Parathyroid adenoma (tissue), 2 donors: ENCODE measurements around the gene ANKRD18B.
"Not testable (repeated sequence)": the region's sequence is repeated elsewhere in the genome, so short reads cannot be mapped to it uniquely, and the experiment has no call there.

Source experiments
- H2AFZ ChIP-seq: fragments of 300-600 bp; sonication (generic); one replicate; pipeline ENCODE4 v1.7.0; 2017; ENCODE audit warnings: antibody characterized with exemption, mild to moderate bottlenecking
- H3K27ac ChIP-seq: fragments of 300-600 bp; sonication (generic); one replicate; pipeline ENCODE4 v1.7.0; 2017
- H3K27me3 ChIP-seq: fragments of 300-600 bp; sonication (generic); one replicate; pipeline ENCODE4 v1.7.0; 2017; ENCODE audit warnings: low read length; ENCODE audit not compliant: control insufficient read depth, insufficient read depth
- H3K36me3 ChIP-seq: fragments of 300-600 bp; sonication (generic); one replicate; pipeline ENCODE4 v1.7.0; 2017; ENCODE audit warnings: low read length; ENCODE audit not compliant: control insufficient read depth, insufficient read depth
- H3K4me1 ChIP-seq: fragments of 300-600 bp; sonication (generic); one replicate; pipeline ENCODE4 v1.7.0; 2017; ENCODE audit warnings: control low read depth
- H3K4me2 ChIP-seq: fragments of 300-600 bp; sonication (generic); one replicate; pipeline ENCODE4 v1.7.0; 2017; ENCODE audit warnings: low read length
- H3K4me3 ChIP-seq: fragments of 300-600 bp; sonication (generic); one replicate; pipeline ENCODE4 v1.7.0; 2017; ENCODE audit warnings: low read depth, low read length
- H3K79me2 ChIP-seq: fragments of 300-600 bp; sonication (generic); one replicate; pipeline ENCODE4 v1.7.0; 2017; ENCODE audit warnings: control low read depth
- H3K9ac ChIP-seq: fragments of 300-600 bp; sonication (generic); one replicate; pipeline ENCODE4 v1.7.0; 2017; ENCODE audit warnings: mild to moderate bottlenecking
- H3K9me3 ChIP-seq: fragments of 300-600 bp; sonication (generic); one replicate; pipeline ENCODE4 v1.7.0; 2017; ENCODE audit warnings: low read length; ENCODE audit not compliant: control insufficient read depth
- TF ChIP-seq, protein P1 (sequence below): fragments of 300-600 bp; sonication (generic); IDR thresholded peaks from one replicate; pipeline ENCODE4 v1.7.0; 2017; ENCODE audit warnings: antibody characterized with exemption, mild to moderate bottlenecking
- donor health status: primary hyperparathyroidism.

The ANKRD18B gene

DNA sequence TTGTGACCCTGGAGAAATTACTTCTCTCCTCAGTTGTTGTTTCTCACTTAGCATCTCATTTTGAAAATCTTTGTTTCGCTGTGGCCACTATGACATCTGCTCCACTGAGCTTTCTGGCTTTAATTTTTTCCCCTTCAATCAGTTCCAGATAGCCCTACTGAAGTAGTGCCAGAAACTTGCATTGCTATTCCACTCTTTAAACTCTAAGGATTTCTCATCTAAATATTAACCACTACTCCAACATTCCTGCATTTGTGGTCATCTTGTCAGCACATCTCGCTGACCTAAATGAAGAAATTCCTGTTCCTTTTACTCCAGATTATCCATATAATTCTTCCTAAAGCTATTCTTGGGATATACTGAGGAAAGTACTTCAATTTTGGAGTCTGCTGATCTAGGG, 35.0 kb upstream of the ANKRD18B start:
- no peak overlapping the region for H2AFZ ChIP-seq
- no peak overlapping the region for H3K4me3 ChIP-seq
- H3K4me2 ChIP-seq, result no peak overlapping the region
- no peaks in the 10 kb centered on the region for H3K79me2 ChIP-seq
- H3K27me3 ChIP-seq, result no peaks in the 10 kb centered on the region
- no peaks in the 10 kb centered on the region for H3K4me1 ChIP-seq
- H3K36me3 ChIP-seq, result no peaks in the 10 kb centered on the region
- no peak overlapping the region for H3K9ac ChIP-seq
- no peak overlapping the region for H3K27ac ChIP-seq
- TF ChIP-seq, protein P1, sequence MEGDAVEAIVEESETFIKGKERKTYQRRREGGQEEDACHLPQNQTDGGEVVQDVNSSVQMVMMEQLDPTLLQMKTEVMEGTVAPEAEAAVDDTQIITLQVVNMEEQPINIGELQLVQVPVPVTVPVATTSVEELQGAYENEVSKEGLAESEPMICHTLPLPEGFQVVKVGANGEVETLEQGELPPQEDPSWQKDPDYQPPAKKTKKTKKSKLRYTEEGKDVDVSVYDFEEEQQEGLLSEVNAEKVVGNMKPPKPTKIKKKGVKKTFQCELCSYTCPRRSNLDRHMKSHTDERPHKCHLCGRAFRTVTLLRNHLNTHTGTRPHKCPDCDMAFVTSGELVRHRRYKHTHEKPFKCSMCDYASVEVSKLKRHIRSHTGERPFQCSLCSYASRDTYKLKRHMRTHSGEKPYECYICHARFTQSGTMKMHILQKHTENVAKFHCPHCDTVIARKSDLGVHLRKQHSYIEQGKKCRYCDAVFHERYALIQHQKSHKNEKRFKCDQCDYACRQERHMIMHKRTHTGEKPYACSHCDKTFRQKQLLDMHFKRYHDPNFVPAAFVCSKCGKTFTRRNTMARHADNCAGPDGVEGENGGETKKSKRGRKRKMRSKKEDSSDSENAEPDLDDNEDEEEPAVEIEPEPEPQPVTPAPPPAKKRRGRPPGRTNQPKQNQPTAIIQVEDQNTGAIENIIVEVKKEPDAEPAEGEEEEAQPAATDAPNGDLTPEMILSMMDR, result no peak
- H3K9me3 ChIP-seq, result no peaks in the 10 kb centered on the region

DNA sequence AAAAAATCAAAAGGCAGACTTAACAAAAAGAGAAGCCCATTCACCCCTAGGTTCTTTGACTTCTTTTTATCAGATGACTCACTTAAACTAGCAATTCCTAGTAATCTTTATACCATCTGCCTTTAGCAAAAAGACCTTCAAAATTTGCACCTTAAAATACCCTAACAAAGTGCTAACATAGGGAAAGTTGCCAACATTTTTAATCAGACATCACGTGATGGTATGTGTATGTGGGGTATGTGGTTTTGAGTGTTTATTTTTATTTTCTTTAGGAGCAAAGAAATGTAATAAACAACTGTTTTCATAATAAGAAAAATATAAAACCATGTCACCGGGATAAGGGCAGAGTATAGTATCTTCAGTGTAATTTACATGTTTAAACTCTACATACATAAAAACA, 30.2 kb upstream of the ANKRD18B start:
- H3K4me1 ChIP-seq, H3K9ac ChIP-seq, H3K4me2 ChIP-seq, H2AFZ ChIP-seq, H3K36me3 ChIP-seq, H3K27me3 ChIP-seq, H3K27ac ChIP-seq, H3K4me3 ChIP-seq, H3K79me2 ChIP-seq, H3K9me3 ChIP-seq: not testable (repeated sequence)

DNA sequence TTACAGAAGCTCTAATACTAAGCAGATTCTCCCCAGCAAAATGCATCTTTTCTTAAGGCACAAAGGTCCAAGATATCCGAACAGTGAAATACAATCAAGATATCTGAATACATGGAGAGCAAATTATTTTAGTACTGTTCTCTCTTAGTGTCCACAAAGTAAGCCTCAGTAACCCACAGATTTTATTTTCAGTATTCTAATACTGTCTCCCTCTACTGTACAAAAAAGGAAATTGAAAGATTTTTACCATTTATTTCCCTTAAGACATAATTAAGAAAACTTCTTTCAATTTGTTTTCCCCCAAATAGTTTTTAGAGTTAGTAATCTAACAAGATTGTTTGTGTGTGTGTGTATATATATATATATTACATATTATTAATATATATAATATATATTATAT, 25.7 kb upstream of the ANKRD18B start:
- Histone ChIP-seq H3K4me1 (no peaks in the 10 kb centered on the region), H3K27me3 (no peaks in the 10 kb centered on the region), H3K4me3 (no peak overlapping the region), H3K36me3 (no peaks in the 10 kb centered on the region), H3K9me3 (no peaks in the 10 kb centered on the region), H3K4me2 (no peak overlapping the region), H2AFZ (no peak overlapping the region), H3K9ac (no peak overlapping the region), H3K27ac (no peak overlapping the region), H3K79me2 (no peaks in the 10 kb centered on the region)
- TF ChIP-seq, protein P1, result no peak

DNA sequence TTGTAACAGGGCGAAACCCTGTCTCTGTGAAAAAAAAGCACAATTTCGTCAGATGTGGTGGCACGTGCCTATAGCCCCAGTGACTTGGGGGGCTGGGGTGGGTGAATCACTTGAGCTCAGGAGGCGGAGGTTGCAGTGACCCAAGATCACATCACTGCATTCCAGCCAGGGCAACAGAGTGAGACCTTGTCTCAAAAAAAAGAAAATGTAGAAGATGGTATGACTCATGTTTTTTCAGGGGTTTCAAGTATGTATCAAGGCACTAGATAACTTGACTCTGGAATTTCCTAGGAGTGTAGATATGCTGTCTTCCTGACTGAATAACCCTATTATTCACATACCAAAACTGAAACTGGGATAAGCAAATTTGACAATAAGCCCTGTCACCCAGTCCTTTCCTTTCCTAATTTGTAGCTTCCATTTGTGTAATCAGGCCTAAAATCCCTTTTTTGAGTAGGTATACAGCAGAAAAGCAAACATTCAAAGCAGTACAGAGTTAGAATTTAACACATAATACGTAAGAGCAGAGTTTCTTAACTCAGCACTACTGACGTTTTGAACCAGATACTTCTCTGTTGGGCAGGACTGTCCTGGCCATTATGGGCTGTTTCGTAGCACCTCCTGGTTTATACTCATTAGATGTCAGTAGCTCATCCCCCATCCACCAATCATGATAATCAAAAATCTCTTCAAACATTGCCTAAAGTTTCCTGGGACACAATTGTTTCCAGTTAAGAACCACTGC, 17.3 kb upstream of the ANKRD18B start:
- no peak overlapping the region for H3K9ac ChIP-seq
- H3K4me2 ChIP-seq, result no peak overlapping the region
- H3K27me3 ChIP-seq, result no peaks in the 10 kb centered on the region
- H3K4me3 ChIP-seq, result no peak overlapping the region
- H3K79me2 ChIP-seq, result no peaks in the 10 kb centered on the region
- H3K9me3 ChIP-seq, result no peaks in the 10 kb centered on the region
- no peaks in the 10 kb centered on the region for H3K36me3 ChIP-seq
- no peak overlapping the region for H2AFZ ChIP-seq
- no peaks in the 10 kb centered on the region for H3K4me1 ChIP-seq
- TF ChIP-seq, protein P1, result no peak
- H3K27ac ChIP-seq, result no peak overlapping the region

- no peaks in the 10 kb centered on the region for H3K36me3 ChIP-seq
- H3K79me2 ChIP-seq, result no peaks in the 10 kb centered on the region
- H3K4me1 ChIP-seq, result no peaks in the 10 kb centered on the region
- TF ChIP-seq, protein P1, result no peak
- peak overlapping the region; percentile 91 for H3K4me2 ChIP-seq
- no peak overlapping the region for H3K9ac ChIP-seq
- H2AFZ ChIP-seq, result peak overlapping the region; percentile 88
- H3K9me3 ChIP-seq, result no peaks in the 10 kb centered on the region
- H3K27me3 ChIP-seq, result no peaks in the 10 kb centered on the region
- H3K27ac ChIP-seq, result peak overlapping the region; percentile 63
- H3K4me3 ChIP-seq, result peak overlapping the region; percentile 80
Observed at GRCh38 chr9:33510262-33511183, 13.5 kb upstream of the ANKRD18B start.

- not testable (repeated sequence) for H3K4me1 ChIP-seq, H3K9me3 ChIP-seq, H3K36me3 ChIP-seq, H3K27me3 ChIP-seq, H3K9ac ChIP-seq, H3K79me2 ChIP-seq
- H2AFZ ChIP-seq, result peak overlapping the region; percentile 88
- H3K4me2 ChIP-seq, result peak overlapping the region; percentile 91
- peak overlapping the region; percentile 63 for H3K27ac ChIP-seq
- peak overlapping the region; percentile 80 for H3K4me3 ChIP-seq
Observed at GRCh38 chr9:33511184-33511517, 12.9 kb upstream of the ANKRD18B start.

- not testable (repeated sequence) for H3K9ac ChIP-seq, H3K9me3 ChIP-seq, H3K36me3 ChIP-seq, H3K79me2 ChIP-seq, H3K4me3 ChIP-seq, H2AFZ ChIP-seq, H3K4me2 ChIP-seq, H3K27ac ChIP-seq, H3K27me3 ChIP-seq, H3K4me1 ChIP-seq
Observed at GRCh38 chr9:33512535-33512934, 11.5 kb upstream of the ANKRD18B start.
